Activated naive CD4-positive, alpha-beta T cell treated with anti-CD3 and anti-CD28 coated beads, Interleukin-2, amount 50 U/mL, for 72 hours (primary cell): ENCODE data around the gene COL9A3. TPM values are rescaled to one million over a fixed set of nuclear protein-coding genes. Genes with fewer than 3 reads are reported as not detected.

ENCODE experiments used
- ATAC-seq, 2 donors: fragments of 150-1000 bp; cut with Tn5 transposase; 2 replicates each; pipeline ENCODE4 v1.10.0; 2021; ENCODE audit warnings: mild to moderate bottlenecking in 2 of 2, moderate library complexity in 2 of 2
- DNase-seq, 2 donors: peaks; one replicate each; pipeline ENCODE4 v3.0.0; 2021 to 2022; ENCODE audit warnings: low spot score in 2 of 2
- H3K27ac Mint-ChIP-seq, 2 donors: one replicate each; pipeline ENCODE4 v1.8.0; 2022; ENCODE audit warnings: mild to moderate bottlenecking in 2 of 2, mixed read lengths in 2 of 2
- H3K36me3 Mint-ChIP-seq, 2 donors: one replicate each; pipeline ENCODE4 v1.8.0; 2022; ENCODE audit warnings: mixed read lengths in 2 of 2
- H3K9me3 Mint-ChIP-seq, 2 donors: one replicate each; pipeline ENCODE4 v1.8.0; 2022; ENCODE audit warnings: mixed read lengths in 2 of 2
- total RNA-seq, 2 donors: library from RNA; stranded (reverse); gene quantifications; one replicate each; pipeline ENCODE4 v1.2.3, GENCODE V29; 2022

Gene COL9A3
- total RNA-seq, 2 donors from 2014 or later, result not detected

- Mint-ChIP-seq H3K9me3 (no peaks in the 10 kb centered on the region), H3K36me3 (peaks cover 0 to 7% of the 10 kb centered on the region in 2 donors), H3K27ac (no peak overlapping the region)
- ATAC-seq (no peak), DNase-seq (no peak)
These were observed 65.6 kb downstream of the COL9A3 start for GRCh38 chr20:62882426-62882825.

- H3K36me3 Mint-ChIP-seq, result peaks cover 5 to 7% of the 10 kb centered on the region in 2 donors
- H3K27ac Mint-ChIP-seq, result peak overlapping the region in 1 of 2 donors; percentile 55
- no peaks in the 10 kb centered on the region for H3K9me3 Mint-ChIP-seq
These were observed 67.7 kb downstream of the COL9A3 start for GRCh38 chr20:62884556-62884955.

GRCh38 chr20:62885046-62885895, 68.4 kb downstream of the COL9A3 start:
- H3K9me3 Mint-ChIP-seq, result no peaks in the 10 kb centered on the region
- H3K27ac Mint-ChIP-seq, result peak overlapping the region in 1 of 2 donors; percentile 23
- peaks cover 5 to 7% of the 10 kb centered on the region in 2 donors for H3K36me3 Mint-ChIP-seq
- DNase-seq (no peak), ATAC-seq (peak in 1 of 2 donors; percentile 9)

More at GRCh38 chr20:62884556-62884955, 67.7 kb downstream of the COL9A3 start:
- DNase-seq (no peak), ATAC-seq (no peak)

- Mint-ChIP-seq H3K27ac (peak overlapping the region; percentile 23 to 92), H3K9me3 (no peaks in the 10 kb centered on the region), H3K36me3 (peaks cover 11 to 14% of the 10 kb centered on the region in 2 donors)
- no peak for DNase-seq
- no peak for ATAC-seq
These were observed 69.3 kb downstream of the COL9A3 start for GRCh38 chr20:62885896-62886708.

- H3K9me3 Mint-ChIP-seq, result no peaks in the 10 kb centered on the region
- H3K27ac Mint-ChIP-seq, result peak overlapping the region in 1 of 2 donors; percentile 92
- ATAC-seq, result no peak
- peaks cover 15 to 17% of the 10 kb centered on the region in 2 donors for H3K36me3 Mint-ChIP-seq
- no peak for DNase-seq
These were observed 69.8 kb downstream of the COL9A3 start for GRCh38 chr20:62886709-62887058.

GRCh38 chr20:62887152-62887859, 70.5 kb downstream of the COL9A3 start:
- peak; percentile 36 to 75 for ATAC-seq
- H3K27ac Mint-ChIP-seq, result peak overlapping the region; percentile 60 to 92
- H3K9me3 Mint-ChIP-seq, result no peaks in the 10 kb centered on the region
- peaks cover 19 to 23% of the 10 kb centered on the region in 2 donors for H3K36me3 Mint-ChIP-seq
- peak in 1 of 2 donors; percentile 69 for DNase-seq

- Mint-ChIP-seq H3K27ac (peak overlapping the region; percentile 60), H3K9me3 (no peaks in the 10 kb centered on the region), H3K36me3 (peaks cover 23 to 24% of the 10 kb centered on the region in 2 donors)
- DNase-seq (no peak), ATAC-seq (no peak)
These were observed 71.0 kb downstream of the COL9A3 start for GRCh38 chr20:62887860-62888239.

- ATAC-seq (no peak), DNase-seq (no peak)
- Mint-ChIP-seq H3K9me3 (no peaks in the 10 kb centered on the region), H3K36me3 (peaks cover 23 to 24% of the 10 kb centered on the region in 2 donors), H3K27ac (no peak overlapping the region)
These were observed 71.6 kb downstream of the COL9A3 start for GRCh38 chr20:62888406-62888805.

GRCh38 chr20:62888910-62889309, 72.1 kb downstream of the COL9A3 start:
- Mint-ChIP-seq H3K27ac (no peak overlapping the region), H3K36me3 (peaks cover 25 to 28% of the 10 kb centered on the region in 2 donors), H3K9me3 (no peaks in the 10 kb centered on the region)
- ATAC-seq (no peak), DNase-seq (no peak)

GRCh38 chr20:62889411-62889810, 72.6 kb downstream of the COL9A3 start:
- H3K9me3 Mint-ChIP-seq, result no peaks in the 10 kb centered on the region
- DNase-seq (no peak), ATAC-seq (no peak)
- H3K27ac Mint-ChIP-seq, result no peak overlapping the region
- H3K36me3 Mint-ChIP-seq, result peaks cover 30 to 33% of the 10 kb centered on the region in 2 donors

GRCh38 chr20:62889871-62890270, 73.0 kb downstream of the COL9A3 start:
- ATAC-seq, result no peak
- H3K9me3 Mint-ChIP-seq, result no peaks in the 10 kb centered on the region
- H3K36me3 Mint-ChIP-seq, result peaks cover 34% of the 10 kb centered on the region in 2 donors
- no peak for DNase-seq
- H3K27ac Mint-ChIP-seq, result no peak overlapping the region

GRCh38 chr20:62890444-62890843, 73.6 kb downstream of the COL9A3 start:
- no peak for ATAC-seq
- DNase-seq, result no peak
- H3K36me3 Mint-ChIP-seq, result peaks cover 34 to 39% of the 10 kb centered on the region in 2 donors
- peak overlapping the region in 1 of 2 donors; percentile 71 for H3K27ac Mint-ChIP-seq
- H3K9me3 Mint-ChIP-seq, result no peaks in the 10 kb centered on the region

Other genes with a start within 250 kb of the COL9A3 start
- gene SLCO4A1, start 174.5 kb upstream of the COL9A3 start, total RNA-seq, result 10 to 100 TPM; 39.3 to 44.4 TPM
- not detected for gene NTSR1, start 108.2 kb upstream of the COL9A3 start, total RNA-seq
- 10 to 100 TPM; 13.5 to 19.4 TPM for gene MRGBP, start 20.6 kb upstream of the COL9A3 start, total RNA-seq
- gene OGFR, start 12.2 kb upstream of the COL9A3 start, total RNA-seq, result 10 to 100 TPM; 32.9 to 51.6 TPM
- 1 to 10 TPM; 3.5 to 5.7 TPM for gene TCFL5, start 44.8 kb downstream of the COL9A3 start, total RNA-seq
- gene DIDO1, start 109.5 kb downstream of the COL9A3 start, total RNA-seq, result 10 to 100 TPM; 40.1 to 52.7 TPM
- gene GID8, start 121.1 kb downstream of the COL9A3 start, total RNA-seq, result 10 to 100 TPM; 39.7 to 47.3 TPM
- 10 to 100 TPM; 17.5 to 22.0 TPM for gene SLC17A9, start 135.7 kb downstream of the COL9A3 start, total RNA-seq
- gene BHLHE23, start 189.9 kb downstream of the COL9A3 start, total RNA-seq, result not detected